HFF-Myc (cell line): ENCODE results near the gene SLIT3.

Experiments used
- DNase-seq: peaks from one replicate; pipeline ENCODE4 v3.0.0-alpha.2; 2011; ENCODE audit warnings: low read depth; ENCODE audit errors: extremely low read depth
- H3K4me3 ChIP-seq: replicated peaks from 2 replicates; pipeline ENCODE4 v1.5.1; 2011; ENCODE audit warnings: low read depth, mild to moderate bottlenecking, control low read depth, low read length
- TF ChIP-seq, protein P1 (sequence below): IDR thresholded peaks from 2 replicates; pipeline ENCODE4 v1.5.1; 2012; ENCODE audit warnings: mild to moderate bottlenecking, low read depth, low read length, control low read depth; ENCODE audit errors: missing control alignments

SLIT3 gene

GRCh38 chr5:168753691-168754254 is 547.2 kb downstream of the SLIT3 start:
- TF ChIP-seq, protein P1, sequence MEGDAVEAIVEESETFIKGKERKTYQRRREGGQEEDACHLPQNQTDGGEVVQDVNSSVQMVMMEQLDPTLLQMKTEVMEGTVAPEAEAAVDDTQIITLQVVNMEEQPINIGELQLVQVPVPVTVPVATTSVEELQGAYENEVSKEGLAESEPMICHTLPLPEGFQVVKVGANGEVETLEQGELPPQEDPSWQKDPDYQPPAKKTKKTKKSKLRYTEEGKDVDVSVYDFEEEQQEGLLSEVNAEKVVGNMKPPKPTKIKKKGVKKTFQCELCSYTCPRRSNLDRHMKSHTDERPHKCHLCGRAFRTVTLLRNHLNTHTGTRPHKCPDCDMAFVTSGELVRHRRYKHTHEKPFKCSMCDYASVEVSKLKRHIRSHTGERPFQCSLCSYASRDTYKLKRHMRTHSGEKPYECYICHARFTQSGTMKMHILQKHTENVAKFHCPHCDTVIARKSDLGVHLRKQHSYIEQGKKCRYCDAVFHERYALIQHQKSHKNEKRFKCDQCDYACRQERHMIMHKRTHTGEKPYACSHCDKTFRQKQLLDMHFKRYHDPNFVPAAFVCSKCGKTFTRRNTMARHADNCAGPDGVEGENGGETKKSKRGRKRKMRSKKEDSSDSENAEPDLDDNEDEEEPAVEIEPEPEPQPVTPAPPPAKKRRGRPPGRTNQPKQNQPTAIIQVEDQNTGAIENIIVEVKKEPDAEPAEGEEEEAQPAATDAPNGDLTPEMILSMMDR: no peak
- DNase-seq: no peak
- no peak overlapping the region for H3K4me3 ChIP-seq

DNA sequence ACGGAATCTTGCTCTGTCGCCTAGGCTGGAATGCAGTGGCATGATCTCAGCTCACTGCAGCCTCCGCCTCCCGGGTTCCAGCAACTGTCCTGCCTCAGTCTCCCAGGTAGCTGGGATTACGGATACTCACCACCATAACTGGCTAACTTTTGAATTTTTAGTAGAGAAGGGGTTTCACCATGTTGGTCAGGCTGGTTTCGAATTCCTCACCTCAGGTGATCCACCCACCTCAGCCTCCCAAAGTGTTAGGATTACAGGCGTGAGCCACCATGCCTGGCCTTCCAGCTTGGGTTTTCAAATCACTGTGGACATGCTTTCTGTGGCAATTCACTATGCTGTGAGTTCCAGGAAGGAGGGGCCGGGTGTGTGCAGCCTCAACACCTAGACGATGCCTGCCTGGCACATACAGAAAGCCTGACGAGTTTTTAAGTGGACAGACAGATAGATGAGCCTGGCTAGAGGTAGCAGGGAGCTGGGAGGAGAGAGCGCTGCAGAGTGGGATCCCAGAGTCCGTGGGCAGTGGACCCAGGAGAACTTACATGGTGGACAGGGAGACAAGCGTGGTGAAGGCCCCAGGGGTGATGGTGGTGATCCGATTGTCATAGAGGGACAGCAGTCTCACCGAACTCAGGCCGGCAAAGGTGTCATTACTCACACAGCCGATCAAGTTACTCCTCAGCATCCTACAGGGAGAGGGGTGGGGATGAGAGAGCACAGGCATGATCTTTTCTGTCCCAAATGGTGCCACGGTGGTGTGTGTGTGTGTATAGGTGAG is 548.3 kb downstream of the SLIT3 start:
- DNase-seq: no peak
- H3K4me3 ChIP-seq: no peak overlapping the region
- TF ChIP-seq, protein P1: no peak

DNA sequence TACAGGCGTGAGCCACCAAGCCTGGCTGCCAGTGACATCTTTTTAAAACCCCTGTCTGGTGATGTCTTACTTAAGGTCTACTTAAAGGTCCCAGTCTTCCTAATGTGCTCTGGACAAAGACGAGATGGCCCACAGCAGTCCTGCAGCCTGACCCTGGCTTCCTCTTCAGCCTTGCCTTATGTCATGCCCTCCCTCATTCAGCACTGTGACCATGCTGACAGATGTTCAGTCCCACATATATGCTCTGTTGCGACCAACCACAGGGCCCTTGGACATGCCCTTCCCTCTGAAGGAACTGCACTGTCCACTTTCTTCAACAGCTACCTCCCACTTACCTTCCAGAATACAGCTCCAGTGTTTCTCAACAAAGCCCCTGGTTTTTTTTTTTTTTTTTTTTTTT is 548.9 kb downstream of the SLIT3 start:
- TF ChIP-seq, protein P1: no peak
- DNase-seq: no peak
- no peak overlapping the region for H3K4me3 ChIP-seq

- TF ChIP-seq, protein P1: no peak
- DNase-seq: no peak
- no peak overlapping the region for H3K4me3 ChIP-seq
These were observed 550.0 kb downstream of the SLIT3 start for GRCh38 chr5:168750926-168751325.

DNA sequence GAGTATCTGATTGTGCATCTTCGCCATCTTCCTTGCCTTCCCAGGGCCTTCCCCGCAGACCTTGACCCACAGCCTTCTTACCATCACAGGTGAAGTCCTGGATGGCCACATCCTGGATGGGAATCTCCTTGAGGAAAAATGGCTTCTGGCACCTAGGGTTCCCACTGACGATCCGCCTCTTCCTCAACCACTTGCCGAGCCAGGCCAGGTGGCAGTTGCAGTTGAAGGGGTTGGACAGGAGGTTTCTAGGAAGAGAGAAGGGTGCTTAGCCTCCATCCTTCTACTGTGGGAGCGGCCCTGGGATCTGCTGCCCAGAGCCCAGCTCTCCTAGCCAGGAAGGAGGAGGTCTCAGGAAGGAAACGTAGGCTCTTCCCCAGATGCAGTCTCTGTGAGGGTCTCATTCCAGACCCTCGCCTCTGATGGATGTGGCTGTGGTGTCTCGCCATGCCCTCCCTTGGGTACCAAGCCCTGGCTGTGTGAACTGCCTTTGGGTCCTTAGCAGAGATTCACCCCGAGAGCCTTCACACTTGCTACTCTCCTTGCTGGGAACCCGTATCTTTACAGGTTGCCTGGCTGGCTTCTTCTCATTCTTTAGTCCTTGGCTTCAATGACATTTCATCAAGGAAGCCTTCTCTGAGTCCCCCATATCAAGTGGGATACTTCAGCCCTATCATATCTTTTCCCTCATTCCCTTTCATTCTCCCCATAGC is 551.4 kb downstream of the SLIT3 start:
- no peak for DNase-seq
- TF ChIP-seq, protein P1: no peak
- H3K4me3 ChIP-seq: no peak overlapping the region

- H3K4me3 ChIP-seq: no peak overlapping the region
- TF ChIP-seq, protein P1: peak; percentile 75
- DNase-seq: no peak
These were observed 552.8 kb downstream of the SLIT3 start for GRCh38 chr5:168747987-168748777.
